GM20000 (cell line): ENCODE data around the gene ABHD10.

Experiments
- DNase-seq: peaks from one replicate; pipeline ENCODE4 v3.0.0; 2012; ENCODE audit warnings: low spot score
- TF ChIP-seq, protein P1 (sequence below): IDR thresholded peaks from 2 replicates; pipeline ENCODE4 v1.5.1; 2012; ENCODE audit warnings: mild to moderate bottlenecking, control low read depth; ENCODE audit errors: extremely low read depth, missing control alignments

ABHD10 gene

DNA sequence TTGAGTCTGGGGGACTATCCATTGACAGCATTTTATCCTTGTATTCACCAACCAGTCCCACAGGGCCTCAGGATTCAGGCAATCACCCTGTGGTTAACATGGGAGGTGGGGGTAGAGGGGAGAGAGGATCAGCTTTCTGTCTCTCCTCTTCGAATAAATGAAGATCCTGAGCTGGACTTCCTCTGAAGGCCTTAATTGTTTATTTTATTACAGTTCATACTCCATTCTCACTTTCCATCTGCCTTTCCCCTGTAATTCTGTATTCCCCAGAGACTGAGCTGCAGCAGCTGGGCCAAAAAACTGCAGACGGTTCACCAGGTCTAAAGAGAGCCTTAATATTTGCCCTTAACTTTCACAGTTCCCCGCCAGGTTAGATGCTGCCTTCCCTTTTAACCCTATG lies 31.8 kb downstream of the ABHD10 start:
- TF ChIP-seq, protein P1, sequence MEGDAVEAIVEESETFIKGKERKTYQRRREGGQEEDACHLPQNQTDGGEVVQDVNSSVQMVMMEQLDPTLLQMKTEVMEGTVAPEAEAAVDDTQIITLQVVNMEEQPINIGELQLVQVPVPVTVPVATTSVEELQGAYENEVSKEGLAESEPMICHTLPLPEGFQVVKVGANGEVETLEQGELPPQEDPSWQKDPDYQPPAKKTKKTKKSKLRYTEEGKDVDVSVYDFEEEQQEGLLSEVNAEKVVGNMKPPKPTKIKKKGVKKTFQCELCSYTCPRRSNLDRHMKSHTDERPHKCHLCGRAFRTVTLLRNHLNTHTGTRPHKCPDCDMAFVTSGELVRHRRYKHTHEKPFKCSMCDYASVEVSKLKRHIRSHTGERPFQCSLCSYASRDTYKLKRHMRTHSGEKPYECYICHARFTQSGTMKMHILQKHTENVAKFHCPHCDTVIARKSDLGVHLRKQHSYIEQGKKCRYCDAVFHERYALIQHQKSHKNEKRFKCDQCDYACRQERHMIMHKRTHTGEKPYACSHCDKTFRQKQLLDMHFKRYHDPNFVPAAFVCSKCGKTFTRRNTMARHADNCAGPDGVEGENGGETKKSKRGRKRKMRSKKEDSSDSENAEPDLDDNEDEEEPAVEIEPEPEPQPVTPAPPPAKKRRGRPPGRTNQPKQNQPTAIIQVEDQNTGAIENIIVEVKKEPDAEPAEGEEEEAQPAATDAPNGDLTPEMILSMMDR, result no peak
- DNase-seq, result no peak

DNA sequence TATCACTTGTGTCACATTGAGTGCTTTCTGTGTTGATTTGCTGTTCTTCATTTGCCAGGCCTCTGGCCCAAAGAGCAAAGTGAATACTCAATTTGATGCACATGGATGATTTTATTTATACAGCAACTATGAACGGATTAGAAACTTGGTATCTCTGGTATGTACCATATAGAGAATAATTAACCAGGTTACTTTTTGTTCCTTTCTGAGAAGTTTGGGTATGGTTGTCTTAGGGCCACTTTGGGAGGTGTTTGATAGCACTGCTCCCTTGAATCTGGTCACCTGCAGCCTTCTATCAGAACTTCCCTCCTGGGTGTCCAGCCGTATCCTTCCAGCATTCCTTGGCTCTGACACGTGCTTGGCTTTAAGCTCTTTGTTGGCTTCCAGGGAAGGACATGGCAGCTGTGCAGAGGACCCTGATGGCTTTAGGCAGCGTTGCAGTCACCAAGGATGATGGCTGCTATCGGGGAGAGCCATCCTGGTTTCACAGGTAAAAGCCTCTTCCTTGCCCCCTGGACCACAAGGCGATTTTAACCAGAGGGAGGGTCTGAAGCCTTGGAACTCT lies 32.6 kb downstream of the ABHD10 start:
- no peak for DNase-seq
- TF ChIP-seq, protein P1, result no peak

DNA sequence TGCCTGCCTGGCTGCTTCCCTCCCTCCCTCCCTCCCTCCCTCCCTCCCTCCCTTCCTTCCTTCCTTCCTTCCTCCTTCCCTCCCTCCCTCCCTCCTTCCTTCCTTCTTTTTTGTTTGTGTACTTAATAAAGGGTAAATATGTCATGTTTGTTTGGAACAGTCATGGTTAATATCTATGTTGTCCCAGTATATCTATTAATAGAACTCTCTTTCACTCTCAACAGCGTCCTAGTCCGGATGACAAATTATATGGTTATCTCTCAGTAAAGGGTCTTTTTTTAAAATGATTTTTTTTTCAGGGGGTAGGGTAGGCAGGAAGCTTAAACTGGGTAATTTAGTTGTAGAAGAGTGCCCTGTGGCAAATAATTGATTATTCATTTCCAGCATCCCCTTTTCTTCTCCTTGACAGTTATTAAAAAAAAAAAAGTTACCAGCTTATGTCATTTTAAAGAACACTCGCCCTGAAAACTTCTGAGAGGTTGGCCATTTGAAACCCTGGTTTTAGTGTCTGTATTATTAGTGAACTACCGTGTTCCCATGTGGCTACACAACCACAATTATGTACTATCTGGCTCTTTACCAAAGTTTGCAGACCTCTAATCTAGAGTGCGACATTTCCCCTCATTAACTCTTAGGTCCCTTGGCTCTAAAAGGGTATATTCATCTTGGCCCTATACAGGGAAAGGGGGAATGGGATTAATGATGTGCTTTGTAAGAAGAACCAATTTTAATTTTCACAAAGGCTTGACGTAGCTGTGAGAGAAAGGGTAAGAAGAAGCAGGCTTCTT lies 33.6 kb downstream of the ABHD10 start:
- TF ChIP-seq, protein P1, result no peak
- DNase-seq, result no peak

DNA sequence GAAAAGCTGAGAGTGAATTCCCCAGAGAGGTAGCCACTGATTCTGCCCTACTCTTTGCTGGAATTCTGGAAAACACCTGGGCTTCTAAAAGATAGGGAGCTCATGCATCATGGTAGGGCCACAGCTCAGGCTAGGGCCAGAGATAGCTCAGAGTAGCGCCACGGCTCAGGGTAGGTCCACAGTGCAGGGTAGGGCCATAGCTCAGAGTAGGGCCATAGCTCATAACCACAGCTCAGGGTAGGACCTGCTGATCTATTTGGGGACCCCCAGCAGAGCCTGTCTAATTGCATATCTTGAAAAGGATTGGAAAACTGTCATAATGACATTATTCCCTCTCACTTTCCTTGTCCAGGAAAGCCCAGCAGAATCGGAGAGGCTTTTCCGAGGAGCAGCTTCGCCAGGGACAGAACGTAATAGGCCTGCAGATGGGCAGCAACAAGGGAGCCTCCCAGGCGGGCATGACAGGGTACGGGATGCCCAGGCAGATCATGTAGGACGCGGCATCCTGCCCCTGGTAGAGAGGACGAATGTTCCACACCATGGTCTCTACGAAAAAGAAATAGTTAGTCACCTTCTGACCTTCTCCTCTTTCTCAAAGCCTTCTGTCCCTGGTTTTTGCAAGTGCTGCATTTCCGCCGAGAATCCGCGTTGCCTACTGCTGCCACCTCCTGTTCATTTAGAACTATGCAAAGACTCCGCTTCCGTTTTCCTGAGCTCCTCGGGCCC lies 34.4 kb downstream of the ABHD10 start:
- DNase-seq, result peak; percentile 62
- TF ChIP-seq, protein P1, result peak; percentile 75

DNA sequence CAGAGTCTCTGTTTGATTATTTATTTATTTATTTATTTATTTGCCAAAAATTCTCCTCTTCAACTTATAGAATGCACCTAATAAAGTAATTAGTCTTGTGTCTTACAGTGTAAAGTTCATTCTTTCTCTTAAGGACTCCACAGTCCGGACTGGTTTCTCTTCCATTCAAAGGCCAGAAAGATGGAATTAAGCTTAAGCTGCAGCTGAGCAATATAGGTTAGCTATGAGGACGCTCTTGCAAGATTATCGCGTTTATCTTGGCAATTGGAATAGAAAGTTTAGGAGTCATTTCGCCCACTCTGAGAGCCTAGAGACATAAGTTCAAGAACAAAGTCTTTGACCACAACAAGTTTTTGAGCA lies 34.9 kb downstream of the ABHD10 start:
- TF ChIP-seq, protein P1, result no peak
- no peak for DNase-seq

DNA sequence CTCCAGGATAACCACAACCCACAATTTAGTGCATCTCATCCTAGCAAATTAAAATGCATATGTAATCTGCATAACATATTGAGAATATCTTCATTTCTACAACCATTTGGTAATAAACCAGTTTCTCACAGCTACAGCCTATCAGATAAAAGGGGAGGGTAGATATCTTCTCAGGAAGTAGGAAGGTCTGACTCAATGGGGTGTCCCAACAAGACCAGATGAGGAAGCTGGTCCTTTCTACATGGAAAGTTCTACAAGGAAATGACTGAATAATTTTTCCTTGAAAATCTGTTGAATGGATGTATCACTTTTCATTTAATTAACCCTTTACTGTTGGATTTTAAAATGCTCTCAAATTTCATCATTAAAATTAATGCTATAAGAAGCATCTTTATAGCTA lies 38.3 kb downstream of the ABHD10 start:
- TF ChIP-seq, protein P1, result no peak
- DNase-seq, result no peak

DNA sequence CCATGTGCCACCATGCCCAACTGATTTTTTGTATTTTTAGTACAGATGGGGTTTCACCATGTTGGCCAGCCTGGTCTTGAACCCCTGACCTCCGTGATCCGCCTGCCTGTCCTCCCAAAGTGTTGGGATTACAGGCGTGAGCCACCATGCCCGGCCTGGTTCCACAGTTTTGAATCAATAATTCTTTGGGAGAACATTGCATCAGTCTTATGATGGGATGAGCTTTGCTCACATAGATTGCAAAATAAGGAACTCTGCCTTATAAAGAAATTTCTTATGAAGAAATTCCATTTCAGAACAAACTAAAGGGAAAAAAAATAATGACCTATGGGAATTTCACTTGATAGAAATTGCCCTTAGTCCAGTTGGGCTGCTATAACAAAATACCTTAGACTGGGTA lies 39.9 kb downstream of the ABHD10 start:
- no peak for DNase-seq
- TF ChIP-seq, protein P1, result no peak
